Spleen (tissue), 11 donors: ENCODE results near the gene DHX57. TPM values are rescaled to one million over a fixed set of nuclear protein-coding genes. Genes with fewer than 3 reads are reported as not detected.

ENCODE experiments used
- DNase-seq: peaks from one replicate; pipeline ENCODE4 v3.0.0-alpha.2; 2020
- H3K27ac ChIP-seq, 8 donors: fragments of 200-600 bp; sonication (generic) in 7 of 8; 1 replicate in 4 of 8; 2 replicates in 4 of 8; pipeline versions ENCODE4 v1.5.0 to v1.8.0; 2016 to 2021; ENCODE audit warnings: inconsistent platforms in 4 of 8, mild to moderate bottlenecking in 4 of 8, moderate library complexity in 1 of 8
- H3K27me3 ChIP-seq, 7 donors: fragments of 200-600 bp; sonication (generic) in 6 of 7; replicated peaks in 1 of 7; 1 replicate in 4 of 7; 2 replicates in 3 of 7; pipeline versions ENCODE4 v1.5.0 to v1.8.0; 2016 to 2021; ENCODE audit warnings: inconsistent platforms in 3 of 7, mild to moderate bottlenecking in 1 of 7
- H3K36me3 ChIP-seq, 6 donors: fragments of 200-600 bp; sonication (generic) in 5 of 6; 1 replicate in 4 of 6; 2 replicates in 2 of 6; pipeline versions ENCODE4 v1.5.0 to v1.8.0; 2016 to 2021; ENCODE audit warnings: inconsistent platforms in 2 of 6
- H3K4me1 ChIP-seq, 6 donors: fragments of 200-600 bp; sonication (generic) in 5 of 6; 1 replicate in 3 of 6; 2 replicates in 3 of 6; pipeline versions ENCODE4 v1.5.0 to v1.8.0; 2016 to 2021; ENCODE audit warnings: inconsistent platforms in 3 of 6
- H3K4me3 ChIP-seq, 8 donors: fragments of 200-600 bp; sonication (generic) in 7 of 8; 1 replicate in 4 of 8; 2 replicates in 4 of 8; pipeline versions ENCODE4 v1.5.0 to v1.8.0; 2016 to 2021; ENCODE audit warnings: inconsistent platforms in 4 of 8, mild to moderate bottlenecking in 4 of 8, moderate library complexity in 2 of 8
- H3K9me3 ChIP-seq, 8 donors: fragments of 200-600 bp; sonication (generic) in 7 of 8; 1 replicate in 4 of 8; 2 replicates in 4 of 8; pipeline versions ENCODE4 v1.5.0 to v1.8.0; 2016 to 2021; ENCODE audit warnings: inconsistent platforms in 4 of 8
- POLR2A ChIP-seq, 3 donors: fragments of 450-650 bp; IDR thresholded peaks; one replicate each; pipeline ENCODE4 v1.5.1; 2017; ENCODE audit warnings: antibody characterized with exemption in 3 of 3, mild to moderate bottlenecking in 1 of 3
- POLR2AphosphoS5 ChIP-seq, 3 donors: sonication (generic); formaldehyde crosslinking; IDR thresholded peaks; one replicate each; pipeline ENCODE4 v1.5.1; 2017; ENCODE audit warnings: antibody characterized with exemption in 3 of 3
- WGBS, 5 donors: extraction: QIAGEN DNeasy Blood & Tissue Kit in 3 of 5; methylation state at CpG; one replicate each; pipeline versions ENCODE4 v1.1.5 to v1.1.7; 2013 to 2018; 5-methylcytosine and 5-hydroxymethylcytosine counted together
- intact Hi-C: fragments of 100-400 bp; cut with DNase I; formaldehyde crosslinking; loops from one replicate; pipeline ENCODE4 v1.15.0; 2023; ENCODE audit warnings: low total_unique reads
- polyA plus RNA-seq, 3 donors: library from polyadenylated mRNA; stranded (reverse); fragments of 200-250 nt; gene quantifications; one replicate each; pipeline ENCODE4 v1.2.1, GENCODE V29; 2013
- total RNA-seq, 7 donors: library from RNA; depleted of rRNA in 3 of 7; stranded (reverse); fragments of >200 nt in 3 of 7; fragmentation: NEBNext Ultra II Directional in 4 of 7; extraction: Animal tissue kit (Norgen Biotek cat#: 25700) in 4 of 7; gene quantifications; one replicate each; pipeline versions ENCODE4 v1.1.0 to v1.2.1, GENCODE V29; 2016 to 2021
- TF ChIP-seq, protein P1 (sequence below), 11 experiments: fragments of 200-600 bp in 7 of 11; fragments of 450-650 bp in 4 of 11; sonication (generic) in 4 of 11; IDR thresholded peaks in 8 of 11; conservative IDR thresholded peaks in 3 of 11; 1 replicate in 7 of 11; 2 replicates in 4 of 11; pipeline versions ENCODE4 v1.4.0 to v1.8.0; 2016 to 2021; ENCODE audit warnings: antibody characterized with exemption in 11 of 11, inconsistent platforms in 4 of 11, mild to moderate bottlenecking in 1 of 11
- donor health status: healthy with polysubstance abuse.
- donor health status: DM: no; HTN: no; CAD: no; lungs with moderate emphysema.
- donor health status: DM: no; HTN: no; CAD: no.
- donor health status: Bipolar disorder and iron deficiency.
- donor health status: healthy.
- donor health status: DM: no; HTN: no; CAD: no.
- donor health status: DM: yes; HTN: yes; CAD: no.

Gene DHX57
- total and polyA plus RNA-seq, 10 donors = 6.5 to 24.0 (median 14.8) TPM

DNA sequence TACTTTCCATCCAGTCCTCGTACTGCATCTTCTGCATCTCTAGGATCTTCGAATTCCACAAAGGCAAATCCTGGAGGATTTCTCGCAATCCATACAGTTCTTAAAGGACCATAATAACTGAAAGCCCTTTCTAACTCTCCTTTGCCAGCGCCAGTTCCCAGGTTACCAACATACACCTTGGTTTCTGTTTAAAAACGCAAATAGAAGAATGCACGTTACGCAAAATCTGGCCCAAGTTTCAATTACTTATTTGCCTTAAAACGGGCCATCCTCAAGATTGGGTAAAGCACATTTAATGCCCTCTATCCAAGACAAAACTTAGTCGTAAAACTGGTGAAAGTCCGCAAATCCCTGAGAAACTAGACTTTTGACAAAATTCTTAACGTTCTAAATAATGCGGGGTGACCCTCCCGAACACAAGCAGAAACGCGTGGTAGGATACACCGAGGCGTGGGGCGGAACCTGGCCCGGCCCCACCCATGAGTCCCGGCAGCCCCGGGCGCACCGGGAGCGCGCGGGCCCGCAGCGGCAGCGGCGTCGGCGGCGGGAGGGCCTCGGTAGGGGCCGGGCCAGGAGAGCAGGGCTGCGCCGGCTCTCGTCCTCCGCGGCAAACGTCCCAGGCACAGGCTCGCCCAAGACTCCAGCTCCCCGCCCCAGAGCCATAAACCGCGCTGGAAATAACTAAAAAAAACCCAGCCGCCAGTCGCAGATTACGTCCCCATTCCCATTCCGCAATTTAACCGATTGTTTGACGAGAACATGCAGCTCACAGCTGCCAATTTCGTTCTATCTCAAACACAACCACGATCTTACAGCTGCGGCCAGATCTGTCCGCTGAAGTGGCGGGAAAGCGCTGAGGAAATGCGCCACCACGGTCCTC, 125.5 kb downstream of the DHX57 start:
- 0 to 1% (median 1%) methylated on average over 40 to 59 of the region's 59 CpGs for WGBS, 5 donors
- H3K36me3 ChIP-seq = peaks cover 10 to 46% (median 40%) of the 10 kb centered on the region in 6 donors
- intact Hi-C loops = no loop called here
- H3K27ac ChIP-seq = peak overlapping the region; percentile 97 to 100 (median 99)
- DNase-seq = peak; percentile 92
- H3K27me3 ChIP-seq = no peaks in the 10 kb centered on the region
- peaks cover 35 to 79% (median 69%) of the 10 kb centered on the region in 6 donors for H3K4me1 ChIP-seq
- H3K4me3 ChIP-seq = peak overlapping the region; percentile 68 to 94 (median 88)
- TF ChIP-seq POLR2AphosphoS5 (IDR thresholded peaks at IDR 0.05) (peak in 2 of 3 donors; percentile 50 to 67), POLR2A (IDR thresholded peaks at IDR 0.05) (peak in 2 of 3 donors; percentile 45 to 72)
- TF ChIP-seq, protein P1, sequence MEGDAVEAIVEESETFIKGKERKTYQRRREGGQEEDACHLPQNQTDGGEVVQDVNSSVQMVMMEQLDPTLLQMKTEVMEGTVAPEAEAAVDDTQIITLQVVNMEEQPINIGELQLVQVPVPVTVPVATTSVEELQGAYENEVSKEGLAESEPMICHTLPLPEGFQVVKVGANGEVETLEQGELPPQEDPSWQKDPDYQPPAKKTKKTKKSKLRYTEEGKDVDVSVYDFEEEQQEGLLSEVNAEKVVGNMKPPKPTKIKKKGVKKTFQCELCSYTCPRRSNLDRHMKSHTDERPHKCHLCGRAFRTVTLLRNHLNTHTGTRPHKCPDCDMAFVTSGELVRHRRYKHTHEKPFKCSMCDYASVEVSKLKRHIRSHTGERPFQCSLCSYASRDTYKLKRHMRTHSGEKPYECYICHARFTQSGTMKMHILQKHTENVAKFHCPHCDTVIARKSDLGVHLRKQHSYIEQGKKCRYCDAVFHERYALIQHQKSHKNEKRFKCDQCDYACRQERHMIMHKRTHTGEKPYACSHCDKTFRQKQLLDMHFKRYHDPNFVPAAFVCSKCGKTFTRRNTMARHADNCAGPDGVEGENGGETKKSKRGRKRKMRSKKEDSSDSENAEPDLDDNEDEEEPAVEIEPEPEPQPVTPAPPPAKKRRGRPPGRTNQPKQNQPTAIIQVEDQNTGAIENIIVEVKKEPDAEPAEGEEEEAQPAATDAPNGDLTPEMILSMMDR (IDR thresholded peaks at IDR 0.05 in 8 of 11, conservative IDR thresholded peaks at IDR 0.05 in 3 of 11) = no peak
- H3K9me3 ChIP-seq = no peaks in the 10 kb centered on the region

DNA sequence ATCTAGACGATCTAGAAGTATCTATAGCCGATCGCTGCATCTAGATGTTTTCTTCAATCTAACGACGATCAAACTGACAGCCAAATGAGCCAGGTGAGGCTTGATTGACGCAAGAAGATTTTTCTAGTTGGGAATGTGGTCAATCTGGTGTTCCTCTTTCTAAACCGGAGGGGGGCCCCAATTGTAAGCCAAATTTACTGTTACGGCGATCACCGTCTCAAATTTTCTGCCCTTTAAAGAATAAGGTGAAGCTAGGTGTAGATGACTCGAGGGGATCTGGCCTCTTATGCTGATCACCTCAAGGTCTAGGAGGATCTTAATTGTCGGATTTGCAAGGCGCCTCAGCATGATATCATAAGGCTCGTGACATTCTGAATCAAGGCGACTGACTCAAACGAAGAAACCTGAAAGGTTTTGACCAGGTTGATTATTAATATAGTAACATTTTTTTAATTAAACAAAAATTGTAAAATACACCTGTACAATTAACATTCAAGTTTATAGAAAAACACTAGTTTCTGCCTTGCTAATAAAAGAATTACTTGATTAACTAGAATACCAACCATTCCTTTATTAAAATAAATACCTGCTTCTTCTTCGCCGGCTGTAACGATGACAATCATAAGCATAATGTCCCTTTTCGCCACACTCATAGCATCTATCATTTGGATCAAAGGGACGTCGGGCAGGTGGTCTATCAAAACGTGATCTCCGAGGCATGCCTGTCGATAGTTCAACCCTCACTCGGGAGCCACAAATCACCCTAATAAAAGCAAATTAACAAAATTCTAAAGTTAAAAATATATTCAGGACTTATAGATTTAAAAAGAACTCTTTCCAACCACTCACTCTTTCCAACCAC, 126.6 kb downstream of the DHX57 start:
- H3K4me1 ChIP-seq = peaks cover 33 to 81% (median 67%) of the 10 kb centered on the region in 6 donors
- H3K27ac ChIP-seq = peak overlapping the region in 6 of 8 donors; percentile 37 to 100 (median 99)
- H3K36me3 ChIP-seq = peaks cover 10 to 57% (median 50%) of the 10 kb centered on the region in 6 donors
- 50 to 69% (median 60%) methylated on average over 26 of the region's 26 CpGs for WGBS, 5 donors
- H3K4me3 ChIP-seq = peak overlapping the region; percentile 68 to 94 (median 88)
- no peaks in the 10 kb centered on the region for H3K9me3 ChIP-seq
- TF ChIP-seq, protein P1 (IDR thresholded peaks at IDR 0.05 in 8 of 11, conservative IDR thresholded peaks at IDR 0.05 in 3 of 11) = no peak
- TF ChIP-seq POLR2AphosphoS5 (IDR thresholded peaks at IDR 0.05) = no peak
- TF ChIP-seq POLR2A (IDR thresholded peaks at IDR 0.05) = no peak
- intact Hi-C loops = no loop called here
- no peaks in the 10 kb centered on the region for H3K27me3 ChIP-seq
- no peak for DNase-seq

DNA sequence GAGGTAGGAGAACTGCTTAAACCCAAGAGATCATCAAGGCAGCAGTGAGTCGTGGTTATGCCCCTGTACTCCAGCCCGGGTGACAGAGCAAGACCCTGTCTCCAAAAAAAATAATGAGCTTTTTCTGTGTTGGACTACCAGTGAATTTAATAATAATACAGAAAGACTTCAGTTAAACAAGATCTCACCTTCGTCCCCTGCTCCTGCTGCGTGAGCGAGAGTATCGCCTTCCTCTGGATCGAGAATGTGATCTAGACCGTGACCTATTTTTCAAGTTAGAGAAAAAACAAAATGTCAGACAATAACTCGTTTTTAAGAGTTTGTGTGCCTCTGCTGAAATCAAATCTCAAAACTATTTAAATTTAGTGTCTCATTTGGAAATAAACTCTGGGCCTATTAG, 127.3 kb downstream of the DHX57 start:
- TF ChIP-seq POLR2AphosphoS5 (IDR thresholded peaks at IDR 0.05) (no peak), POLR2A (IDR thresholded peaks at IDR 0.05) (no peak)
- TF ChIP-seq, protein P1 (IDR thresholded peaks at IDR 0.05 in 8 of 11, conservative IDR thresholded peaks at IDR 0.05 in 3 of 11) = no peak
- Histone ChIP-seq H3K4me3 (peak overlapping the region in 3 of 8 donors; percentile 1 to 94 (median 87)), H3K27me3 (no peaks in the 10 kb centered on the region), H3K36me3 (peaks cover 10 to 65% (median 57%) of the 10 kb centered on the region in 6 donors), H3K4me1 (peaks cover 30 to 81% (median 66%) of the 10 kb centered on the region in 6 donors), H3K27ac (peak overlapping the region in 3 of 8 donors; percentile 2 to 37 (median 30)), H3K9me3 (no peaks in the 10 kb centered on the region)
- intact Hi-C loops = no loop called here
- no peak for DNase-seq
- 79 to 95% (median 90%) methylated on average over 9 of the region's 9 CpGs for WGBS, 5 donors
